ENCODE results near the gene SMIM21.

SMIM21 gene

GRCh38 chr18:75472396-75472795, 44.9 kb upstream of the SMIM21 start:
- H3K9me3 ChIP-seq (ENCODE audit: control insufficient read depth, insufficient read depth, low read depth, low read length): no peaks in the 10 kb centered on the region
- H3K4me1 ChIP-seq (ENCODE audit: control insufficient read depth, insufficient read depth, low read length): no peaks in the 10 kb centered on the region
- CTCF ChIA-PET: no interaction called here
- POLR2A ChIA-PET: no interaction called here
- H3K36me3 ChIP-seq (ENCODE audit: control insufficient read depth in 2 of 2, insufficient read depth in 1 of 2, low read length in 2 of 2): no peaks in the 10 kb centered on the region
- H3K27ac ChIP-seq (ENCODE audit: extremely low read depth, low read depth, low read length): no peak overlapping the region
- no peak overlapping the region for H3K4me3 ChIP-seq (ENCODE audit: low read depth, low read length)
- no peak for TF ChIP-seq ZNF530 (tag by site-specific recombination; IDR thresholded peaks at IDR 0.05; ENCODE audit: low read depth)
- no peak for TF ChIP-seq ZNF624 (tag by site-specific recombination; IDR thresholded peaks at IDR 0.05)
- TF ChIP-seq ZBTB7A (tag by site-specific recombination; IDR thresholded peaks at IDR 0.05; ENCODE audit: low read depth): no peak
- no peak for TF ChIP-seq GLIS2 (tag by site-specific recombination; IDR thresholded peaks at IDR 0.05)

GRCh38 chr18:75471850-75472249, 44.3 kb upstream of the SMIM21 start:
- no peaks in the 10 kb centered on the region for H3K9me3 ChIP-seq (ENCODE audit: control insufficient read depth, insufficient read depth, low read depth, low read length)
- TF ChIP-seq ZNF274 (IDR thresholded peaks at IDR 0.05; ENCODE audit: low read length) (no peak), ZNF274 (tag by site-specific recombination; IDR thresholded peaks at IDR 0.05; ENCODE audit: borderline replicate concordance) (no peak), ZNF423 (tag by site-specific recombination; IDR thresholded peaks at IDR 0.05) (no peak), ZNF501 (tag by site-specific recombination; IDR thresholded peaks at IDR 0.05) (no peak)
- H3K36me3 ChIP-seq (ENCODE audit: control insufficient read depth in 2 of 2, insufficient read depth in 1 of 2, low read length in 2 of 2): no peaks in the 10 kb centered on the region
- no peak overlapping the region for H3K4me3 ChIP-seq (ENCODE audit: low read depth, low read length)
- POLR2A ChIA-PET: no interaction called here
- CTCF ChIA-PET: no interaction called here
- H3K4me1 ChIP-seq (ENCODE audit: control insufficient read depth, insufficient read depth, low read length): no peaks in the 10 kb centered on the region
- H3K27ac ChIP-seq (ENCODE audit: extremely low read depth, low read depth, low read length): no peak overlapping the region

- ChIA-PET POLR2A (no interaction called here), CTCF (no interaction called here)
- Histone ChIP-seq H3K27ac (ENCODE audit: extremely low read depth, low read depth, low read length) (no peak overlapping the region), H3K4me3 (ENCODE audit: low read depth, low read length) (no peak overlapping the region), H3K9me3 (ENCODE audit: control insufficient read depth, insufficient read depth, low read depth, low read length) (no peaks in the 10 kb centered on the region), H3K36me3 (ENCODE audit: control insufficient read depth in 2 of 2, insufficient read depth in 1 of 2, low read length in 2 of 2) (no peaks in the 10 kb centered on the region), H3K4me1 (ENCODE audit: control insufficient read depth, insufficient read depth, low read length) (no peaks in the 10 kb centered on the region)
- TF ChIP-seq ZBTB17 (tag by site-specific recombination; IDR thresholded peaks at IDR 0.05): no peak
Observed at GRCh38 chr18:75467851-75468250, 40.3 kb upstream of the SMIM21 start.

- H3K36me3 ChIP-seq (ENCODE audit: control insufficient read depth in 2 of 2, insufficient read depth in 1 of 2, low read length in 2 of 2): no peaks in the 10 kb centered on the region
- H3K9me3 ChIP-seq (ENCODE audit: control insufficient read depth, insufficient read depth, low read depth, low read length): no peaks in the 10 kb centered on the region
- H3K4me1 ChIP-seq (ENCODE audit: control insufficient read depth, insufficient read depth, low read length): no peaks in the 10 kb centered on the region
- TF ChIP-seq ZNF341 (tag by site-specific recombination; IDR thresholded peaks at IDR 0.05; ENCODE audit: low read depth): no peak
- H3K27ac ChIP-seq (ENCODE audit: extremely low read depth, low read depth, low read length): no peak overlapping the region
- ChIA-PET POLR2A (no interaction called here), CTCF (no interaction called here)
- H3K4me3 ChIP-seq (ENCODE audit: low read depth, low read length): no peak overlapping the region
Observed at GRCh38 chr18:75467281-75467795, 39.8 kb upstream of the SMIM21 start.

- no peaks in the 10 kb centered on the region for H3K9me3 ChIP-seq (ENCODE audit: control insufficient read depth, insufficient read depth, low read depth, low read length)
- POLR2A ChIA-PET: no interaction called here
- CTCF ChIA-PET: no interaction called here
- H3K36me3 ChIP-seq (ENCODE audit: control insufficient read depth in 2 of 2, insufficient read depth in 1 of 2, low read length in 2 of 2): no peaks in the 10 kb centered on the region
- H3K4me3 ChIP-seq (ENCODE audit: low read depth, low read length): no peak overlapping the region
- no peak overlapping the region for H3K27ac ChIP-seq (ENCODE audit: extremely low read depth, low read depth, low read length)
- H3K4me1 ChIP-seq (ENCODE audit: control insufficient read depth, insufficient read depth, low read length): no peaks in the 10 kb centered on the region
- TF ChIP-seq RBAK (tag by site-specific recombination; IDR thresholded peaks at IDR 0.05) (no peak), ZNF585B (tag by site-specific recombination; IDR thresholded peaks at IDR 0.05) (no peak), ZNF138 (tag by site-specific recombination; IDR thresholded peaks at IDR 0.05; ENCODE audit: borderline replicate concordance) (no peak), ZNF423 (tag by site-specific recombination; IDR thresholded peaks at IDR 0.05) (no peak), ZNF202 (tag by site-specific recombination; IDR thresholded peaks at IDR 0.05; ENCODE audit: borderline replicate concordance) (no peak)
Observed at GRCh38 chr18:75464356-75464755, 36.9 kb upstream of the SMIM21 start.
